Hematopoietic multipotent progenitor cell treated with erythropoietin and hydrocortisone succinate and interleukin-3 and kit ligand, for 6 days (in vitro differentiated cells): ENCODE measurements around the gene GTF2H4.

Source experiments
- DNase-seq: peaks from one replicate; pipeline ENCODE4 v3.0.0-alpha.2; 2015

Gene GTF2H4

GRCh38 chr6:30882759-30883684, 25.0 kb upstream of the GTF2H4 start:
- DNase-seq = no peak

GRCh38 chr6:30883685-30884520, 24.1 kb upstream of the GTF2H4 start, which contains the start of gene DDR1:
Gene DDR1, plus strand, starts transcription at chr6:30884519. Its CDS starts 4,211 bp downstream, at chr6:30888730.
- DNase-seq = peak; percentile 39

GRCh38 chr6:30884521-30885480, 23.2 kb upstream of the GTF2H4 start:
- peak; percentile 47 for DNase-seq

GRCh38 chr6:30885481-30885998, 22.5 kb upstream of the GTF2H4 start:
- no peak for DNase-seq

- DNase-seq = no peak
These were observed 21.8 kb upstream of the GTF2H4 start for GRCh38 chr6:30885999-30886896.

- no peak for DNase-seq
These were observed 21.1 kb upstream of the GTF2H4 start for GRCh38 chr6:30886897-30887255.

- no peak for DNase-seq
These were observed 19.8 kb upstream of the GTF2H4 start for GRCh38 chr6:30887901-30888815.

GRCh38 chr6:30888816-30889495, 19.1 kb upstream of the GTF2H4 start:
- DNase-seq = no peak

GRCh38 chr6:30889496-30889885, 18.5 kb upstream of the GTF2H4 start:
- no peak for DNase-seq

GRCh38 chr6:30889921-30890645, 17.9 kb upstream of the GTF2H4 start:
- no peak for DNase-seq

- DNase-seq = no peak
These were observed 17.2 kb upstream of the GTF2H4 start for GRCh38 chr6:30890646-30891449.

- DNase-seq = no peak
These were observed 16.6 kb upstream of the GTF2H4 start for GRCh38 chr6:30891450-30891723.

- no peak for DNase-seq
These were observed 16.0 kb upstream of the GTF2H4 start for GRCh38 chr6:30891816-30892538.

GRCh38 chr6:30893001-30893591, 14.9 kb upstream of the GTF2H4 start:
- no peak for DNase-seq

- DNase-seq = no peak
These were observed 14.3 kb upstream of the GTF2H4 start for GRCh38 chr6:30893666-30894065.

- no peak for DNase-seq
These were observed 13.6 kb upstream of the GTF2H4 start for GRCh38 chr6:30894381-30894780.

- DNase-seq = no peak
These were observed 13.1 kb upstream of the GTF2H4 start for GRCh38 chr6:30894935-30895334.
